GM21723 (cell line): ENCODE measurements around the gene REEP1.

Experiments used
- ATAC-seq: cut with Tn5 transposase; IDR thresholded peaks from one replicate; pipeline ENCODE4 v1.9.1; 2021; ENCODE audit warnings: mild to moderate bottlenecking, moderate library complexity; ENCODE audit not compliant: unreplicated experiment

The REEP1 gene

GRCh38 chr2:86226636-86227520 is 110.5 kb downstream of the REEP1 start:
- ATAC-seq, result no peak

- ATAC-seq, result no peak
These were observed 111.4 kb downstream of the REEP1 start for GRCh38 chr2:86226070-86226469.

DNA sequence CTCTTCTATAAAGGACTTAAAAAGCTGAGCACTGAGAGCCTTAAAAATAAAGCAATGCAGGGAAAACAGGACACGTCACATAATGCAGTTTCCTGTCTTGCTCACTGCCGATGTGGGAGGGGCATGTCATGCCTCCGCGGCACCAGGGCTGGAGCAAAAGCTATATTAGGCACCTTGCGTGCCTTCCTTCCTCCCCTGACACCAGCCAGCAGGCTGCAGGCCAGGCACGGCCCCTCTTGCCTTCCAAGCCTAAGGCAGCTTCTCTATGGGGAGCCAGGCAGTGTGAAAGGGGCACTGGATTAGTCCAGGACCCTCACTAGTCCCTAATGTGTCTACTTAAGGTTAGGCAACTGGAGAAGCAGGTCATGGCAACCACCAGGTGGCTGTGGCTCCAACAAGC is 111.8 kb downstream of the REEP1 start:
- ATAC-seq, result peak; percentile 59

- ATAC-seq, result no peak
These were observed 112.6 kb downstream of the REEP1 start for GRCh38 chr2:86224645-86225355.

DNA sequence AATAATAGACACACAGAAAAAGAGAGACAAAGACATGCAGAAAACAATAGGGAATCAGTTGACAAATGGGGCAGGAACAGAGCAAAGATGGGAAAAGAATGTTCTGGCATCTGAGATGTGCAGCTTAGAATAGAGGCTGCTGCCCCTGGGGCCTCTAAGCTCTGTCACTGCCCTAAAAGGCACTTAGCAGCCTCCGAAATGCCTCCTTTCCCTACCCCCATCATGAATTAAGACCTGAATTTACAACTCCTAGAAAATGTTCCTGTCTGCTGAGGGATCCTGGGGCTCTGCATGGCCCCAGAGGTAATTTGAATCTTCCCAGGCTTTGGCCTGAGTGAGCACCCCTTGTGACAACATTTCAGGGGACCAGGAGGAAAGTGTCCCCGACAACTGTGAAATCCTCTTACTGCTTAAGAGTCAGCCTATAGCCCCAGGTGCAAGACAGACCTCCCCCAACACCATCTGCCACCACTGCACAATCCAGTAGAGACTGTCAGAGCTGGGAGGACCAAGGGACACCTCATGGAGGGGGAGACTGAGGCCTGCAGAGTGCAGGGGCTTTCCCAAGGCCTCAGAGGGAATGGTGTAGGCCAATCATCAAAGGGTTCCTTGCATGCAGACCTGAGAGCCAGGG is 113.4 kb downstream of the REEP1 start:
- no peak for ATAC-seq

DNA sequence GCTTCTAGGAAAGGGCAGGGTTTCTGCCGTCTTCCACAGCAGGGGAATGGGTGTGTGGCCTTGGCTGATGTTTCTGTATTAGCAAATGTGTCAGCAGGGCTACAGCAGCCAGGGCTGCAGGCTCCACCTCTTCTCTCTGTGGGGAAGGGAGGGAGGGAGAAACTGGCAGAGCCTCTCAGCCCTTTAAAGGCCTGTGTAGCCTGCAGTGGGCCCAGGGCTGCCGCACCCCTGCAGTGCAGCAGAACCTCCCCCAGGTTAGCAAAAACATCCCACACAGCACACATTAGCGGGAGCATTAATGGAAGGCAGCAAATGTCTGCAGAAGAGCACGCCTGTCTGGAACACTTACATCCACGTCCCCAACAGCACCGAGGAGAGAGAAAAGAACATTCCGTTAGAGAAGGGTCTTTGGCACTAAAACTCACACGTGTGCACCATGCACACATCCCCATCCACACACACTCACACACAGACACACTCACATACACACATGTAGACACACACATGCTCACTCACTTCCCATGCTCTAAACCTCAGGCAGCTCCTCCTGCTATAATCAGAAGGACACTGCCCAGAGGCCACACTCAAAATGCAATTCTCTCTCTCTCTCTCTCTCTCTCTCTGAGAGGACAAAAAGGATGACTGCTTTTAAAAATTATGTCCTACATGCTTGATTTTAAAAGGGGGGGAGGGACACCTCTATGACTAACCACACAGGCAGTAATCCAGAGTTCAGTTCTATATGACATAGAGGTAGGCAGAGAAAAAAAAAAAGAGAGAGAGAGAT is 114.1 kb downstream of the REEP1 start:
- no peak for ATAC-seq

DNA sequence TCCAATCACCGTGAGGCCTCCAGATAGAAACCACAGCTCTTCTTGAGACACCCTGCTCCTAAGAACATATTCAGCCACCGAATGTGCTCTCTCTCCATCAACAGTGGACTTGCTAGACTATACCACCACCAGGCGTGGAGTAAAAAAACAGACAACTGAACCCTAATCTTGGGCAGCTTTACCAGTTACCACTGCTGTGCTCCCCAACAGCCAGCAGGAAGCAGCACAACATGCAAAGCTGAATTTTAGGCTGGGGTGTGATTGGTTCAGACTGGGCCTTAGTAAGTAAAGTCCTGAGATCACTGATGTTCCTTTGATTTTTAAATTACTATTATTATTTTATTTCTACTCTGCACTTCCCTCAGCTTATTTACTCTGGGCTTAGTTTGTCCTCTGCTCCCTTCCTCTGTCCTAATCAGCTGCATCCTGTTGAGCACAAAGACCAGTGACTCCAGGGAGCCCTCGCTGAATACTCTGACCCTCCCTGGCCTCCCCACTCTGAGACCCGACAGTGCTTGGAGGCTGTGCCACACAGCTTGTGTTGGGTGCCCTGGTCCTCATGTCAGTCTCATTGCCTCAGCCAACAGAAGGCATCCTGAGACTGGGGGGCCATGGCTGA is 116.3 kb downstream of the REEP1 start:
- peak; percentile 56 for ATAC-seq

DNA sequence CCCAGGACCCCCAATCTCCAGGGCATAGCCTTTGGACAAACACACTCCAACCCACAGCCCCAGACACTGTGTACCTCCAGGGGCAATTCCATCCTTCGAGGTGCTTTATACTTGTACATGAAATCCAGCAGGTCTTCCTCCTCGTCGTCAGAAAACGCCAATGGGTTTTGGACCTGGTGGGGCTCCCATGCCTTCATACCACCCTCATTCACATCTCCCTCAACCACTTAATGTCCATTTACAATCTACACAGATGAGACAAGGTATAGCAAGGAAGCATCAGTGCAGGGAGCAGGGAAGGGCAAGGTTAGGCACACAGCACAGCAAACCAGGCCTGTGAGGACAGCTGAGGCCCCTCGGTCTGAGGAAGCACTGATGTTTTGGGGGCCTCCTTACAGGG is 117.5 kb downstream of the REEP1 start:
- ATAC-seq, result no peak

GRCh38 chr2:86218124-86218523 is 119.3 kb downstream of the REEP1 start:
- no peak for ATAC-seq

DNA sequence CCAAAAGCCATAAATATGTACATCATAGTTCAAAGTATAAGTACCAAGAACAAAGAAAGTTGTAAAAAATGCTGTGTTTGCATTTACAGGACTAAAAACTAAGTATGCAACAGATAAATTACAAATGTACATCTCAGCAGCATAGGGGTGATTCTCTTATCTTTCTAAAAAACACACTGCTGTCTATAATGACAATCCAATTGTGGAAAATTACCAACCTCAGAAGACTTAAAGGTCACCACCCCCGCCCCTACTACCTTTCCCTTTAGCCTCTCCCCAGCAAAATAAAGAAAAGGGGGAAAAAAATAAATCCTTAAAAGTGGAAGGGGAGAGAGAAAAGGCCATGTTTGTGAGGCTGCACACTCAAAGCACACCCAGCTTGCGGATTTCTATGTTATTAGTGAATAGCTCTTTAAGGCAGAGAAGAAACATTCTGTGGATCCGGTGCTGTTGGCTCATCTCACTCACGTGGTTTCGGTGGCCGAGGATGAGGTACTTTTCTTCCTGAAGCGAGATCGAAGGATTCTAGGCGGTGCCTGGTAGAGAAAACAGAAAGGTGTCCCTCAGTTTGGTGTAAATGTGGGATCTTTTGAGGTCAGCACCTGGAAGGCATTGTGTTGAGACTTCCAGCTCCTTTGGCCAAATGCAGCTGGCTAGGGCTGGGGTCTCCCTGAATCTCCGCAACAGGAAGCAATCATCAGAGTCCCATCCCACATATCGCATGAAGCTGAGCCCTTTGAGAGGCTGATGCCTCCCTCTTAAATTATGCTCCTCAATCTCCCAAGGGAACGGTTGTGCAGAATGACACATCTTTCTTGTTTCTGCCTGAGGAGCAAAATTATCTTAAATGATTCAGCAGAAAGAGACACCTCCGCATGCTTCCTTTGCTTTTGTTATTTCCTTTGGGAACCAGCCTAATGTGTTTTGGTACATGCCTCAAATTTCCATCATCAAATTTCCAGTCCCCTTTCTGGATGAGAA is 120.6 kb downstream of the REEP1 start:
- no peak for ATAC-seq

- no peak for ATAC-seq
These were observed 123.0 kb downstream of the REEP1 start for GRCh38 chr2:86214503-86214832.

DNA sequence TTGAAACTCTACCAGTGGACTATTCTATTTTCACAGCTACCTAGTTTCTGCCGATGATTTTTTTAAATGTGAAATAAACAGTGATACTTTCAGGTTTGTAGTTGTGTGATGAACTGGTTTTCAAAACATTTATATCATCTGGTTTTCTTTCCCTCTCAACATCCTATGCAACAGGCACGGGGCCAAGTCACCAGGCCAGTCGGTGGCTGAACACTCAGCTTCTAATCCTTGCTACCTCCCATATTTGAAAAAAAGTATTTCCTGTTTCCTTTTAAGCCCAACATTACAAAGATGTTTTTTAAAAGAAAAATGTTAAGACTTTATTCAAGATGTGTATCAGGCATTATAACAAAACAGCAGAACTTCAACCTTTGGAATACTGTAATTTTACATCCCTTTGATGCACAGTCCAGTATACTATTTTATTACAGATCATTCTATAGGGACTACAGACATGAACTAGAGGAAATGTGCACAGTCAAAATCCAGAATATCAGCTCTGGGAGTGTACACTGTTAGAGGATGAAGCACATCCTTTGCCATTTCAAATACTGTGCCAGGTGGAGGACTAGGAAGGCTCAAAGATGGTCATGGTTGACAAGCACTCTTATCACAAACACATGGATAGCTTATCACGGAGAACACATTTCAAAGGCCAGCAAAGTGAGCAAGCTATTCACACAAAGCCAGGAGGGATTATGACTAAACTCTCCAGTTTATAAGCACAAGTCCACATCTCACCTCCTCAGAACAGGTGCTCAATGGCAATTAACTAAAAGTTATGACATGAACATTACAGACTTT is 123.5 kb downstream of the REEP1 start:
- ATAC-seq, result no peak

DNA sequence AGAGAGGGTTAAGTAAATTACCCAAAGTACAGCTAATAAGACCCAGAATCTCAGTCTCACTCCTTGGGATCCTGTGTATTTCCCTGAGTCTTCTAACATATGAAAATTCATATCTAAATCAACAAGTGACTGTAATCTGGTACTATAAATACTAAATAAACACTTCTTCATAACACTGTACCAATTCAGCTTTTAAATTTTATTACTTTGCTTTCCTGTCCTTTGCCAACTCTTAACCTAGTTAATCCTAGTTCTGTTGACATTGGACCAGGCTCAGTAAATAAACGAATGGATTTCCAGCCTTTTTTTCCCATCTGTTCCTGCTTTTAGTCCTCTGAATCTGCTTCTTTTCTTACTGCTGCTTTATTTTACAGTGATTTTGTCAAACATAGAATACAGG is 124.4 kb downstream of the REEP1 start:
- ATAC-seq, result no peak

DNA sequence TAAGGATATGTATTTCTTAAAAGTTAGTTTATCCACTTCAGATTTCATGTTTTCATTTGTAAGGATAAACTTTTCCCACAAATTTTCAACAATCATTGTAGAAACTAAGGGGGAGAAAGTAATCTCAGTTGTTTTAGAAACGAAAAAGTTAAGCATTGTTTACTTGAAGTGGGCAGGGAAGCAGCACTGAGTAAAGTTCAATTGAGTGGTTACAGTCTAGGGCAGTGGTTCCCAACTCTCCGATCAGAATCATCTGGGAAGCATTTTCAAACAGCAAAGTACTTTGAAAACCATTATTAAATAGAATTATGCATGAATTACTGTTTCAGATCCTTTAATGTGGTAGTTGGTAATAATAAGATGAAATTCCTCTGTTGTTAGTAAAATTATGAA is 125.6 kb downstream of the REEP1 start:
- no peak for ATAC-seq

DNA sequence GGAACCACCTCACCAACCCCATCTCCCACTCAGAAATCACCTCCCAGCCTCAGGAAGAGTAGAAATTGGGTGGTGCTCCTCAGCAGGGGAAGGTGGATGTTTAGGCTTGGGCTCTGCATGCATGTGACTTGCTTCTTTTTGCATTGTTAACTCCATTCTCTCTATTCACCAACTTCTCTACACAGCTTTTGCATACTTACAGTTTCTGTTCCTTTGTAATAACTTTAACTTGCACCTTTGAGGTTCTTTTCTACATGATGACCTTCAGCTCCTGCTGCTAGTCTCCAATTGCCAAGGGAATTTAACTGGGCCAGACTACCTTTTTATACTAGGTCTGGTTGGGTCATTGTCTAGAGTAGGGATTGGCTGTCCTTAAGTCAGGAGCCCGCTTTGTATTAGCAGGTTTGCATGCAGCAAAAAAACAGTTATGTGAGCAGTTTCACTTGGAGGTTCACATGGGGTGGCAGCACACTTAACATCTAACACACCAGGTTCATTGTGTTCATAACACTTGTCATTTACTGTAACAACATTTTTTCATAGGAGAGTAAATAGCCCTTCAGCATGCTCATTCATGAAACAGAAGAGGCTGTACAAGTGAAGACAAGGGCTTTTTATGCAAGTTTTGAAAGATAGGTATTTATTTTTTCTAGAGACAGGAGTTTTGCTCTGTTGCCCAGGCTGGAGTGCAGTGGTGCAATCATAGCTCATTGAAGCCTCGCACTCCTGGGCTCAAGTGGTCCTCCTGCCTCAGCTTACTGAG is 126.2 kb downstream of the REEP1 start:
- no peak for ATAC-seq

GRCh38 chr2:86204458-86204857 is 133.0 kb downstream of the REEP1 start:
- no peak for ATAC-seq

DNA sequence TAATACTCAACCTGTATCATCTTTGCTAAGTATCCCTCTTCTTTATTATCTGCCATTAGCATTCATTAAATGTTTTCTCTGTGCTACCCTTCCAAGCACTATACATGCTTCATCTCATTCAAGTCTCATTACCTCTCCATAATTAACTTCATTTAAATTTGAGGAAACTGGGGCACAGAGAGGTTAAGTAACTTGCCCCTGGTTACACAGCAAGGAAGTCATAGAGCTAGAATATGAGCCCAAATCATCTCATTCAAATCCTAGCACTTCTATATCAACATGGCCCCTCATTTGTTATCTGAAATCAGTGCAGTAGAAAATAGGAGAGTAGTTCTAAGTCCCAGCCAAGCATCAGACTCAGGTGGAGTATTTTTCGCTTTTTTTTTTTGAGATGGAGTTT is 133.8 kb downstream of the REEP1 start:
- no peak for ATAC-seq

DNA sequence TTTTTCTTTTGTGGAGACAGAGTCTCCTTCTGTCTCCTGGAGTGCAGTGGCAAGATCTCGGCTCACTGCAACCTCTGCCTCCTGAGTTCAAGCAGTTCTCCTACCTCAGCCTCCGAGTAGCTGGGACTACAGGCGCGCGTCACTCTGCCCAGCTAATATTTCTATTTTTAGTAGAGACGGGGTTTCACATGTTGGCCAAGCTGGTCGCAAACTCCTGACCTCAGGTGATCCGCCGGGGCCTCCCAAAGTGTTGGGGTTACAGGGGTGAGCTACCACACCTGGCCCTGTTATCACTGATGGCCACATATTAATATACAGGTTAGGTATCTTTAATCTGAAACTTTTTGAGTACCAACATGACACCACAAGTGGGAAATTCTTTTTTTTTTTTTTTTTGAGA is 134.7 kb downstream of the REEP1 start:
- no peak for ATAC-seq
